Left hindlimb (tissue), 1 donor: ENCODE results near the gene NUCKS1.

ENCODE experiments used
- DNase-seq: peaks from one replicate; pipeline ENCODE4 v3.0.0-alpha.2; 2018

The NUCKS1 gene, protein sequence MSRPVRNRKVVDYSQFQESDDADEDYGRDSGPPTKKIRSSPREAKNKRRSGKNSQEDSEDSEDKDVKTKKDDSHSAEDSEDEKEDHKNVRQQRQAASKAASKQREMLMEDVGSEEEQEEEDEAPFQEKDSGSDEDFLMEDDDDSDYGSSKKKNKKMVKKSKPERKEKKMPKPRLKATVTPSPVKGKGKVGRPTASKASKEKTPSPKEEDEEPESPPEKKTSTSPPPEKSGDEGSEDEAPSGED

GRCh38 chr1:205750138-205751035, at the start of gene NUCKS1:
TSS of gene NUCKS1 (minus strand) at chr1:205750182. CDS start at chr1:205749973, 209 bp downstream.
- peak; percentile 99 for DNase-seq

DNA sequence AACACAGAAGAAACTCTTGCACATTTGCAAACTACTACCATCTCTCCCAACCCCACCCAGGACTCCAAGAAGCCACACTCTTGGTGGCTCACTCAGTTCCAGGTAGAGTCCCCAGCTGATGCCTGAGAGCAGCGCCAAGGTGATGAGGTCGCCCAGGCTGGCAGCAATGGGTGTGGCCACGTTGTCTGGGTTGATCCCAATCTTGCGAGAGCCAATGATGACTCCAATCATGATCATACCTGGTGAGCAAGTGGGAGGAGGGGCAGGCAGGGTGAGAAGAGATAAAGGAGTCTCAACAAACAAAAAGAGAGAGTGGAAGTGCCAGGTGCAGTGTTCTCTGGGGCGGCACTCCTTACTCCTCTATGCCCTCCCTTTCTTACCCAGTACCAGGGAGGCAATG, 48.6 kb upstream of the NUCKS1 start:
- no peak for DNase-seq

GRCh38 chr1:205797168-205797567, 47.2 kb upstream of the NUCKS1 start:
- DNase-seq, result no peak

GRCh38 chr1:205794011-205794730, 44.2 kb upstream of the NUCKS1 start:
- no peak for DNase-seq

GRCh38 chr1:205792961-205793673, 43.1 kb upstream of the NUCKS1 start:
- no peak for DNase-seq

DNA sequence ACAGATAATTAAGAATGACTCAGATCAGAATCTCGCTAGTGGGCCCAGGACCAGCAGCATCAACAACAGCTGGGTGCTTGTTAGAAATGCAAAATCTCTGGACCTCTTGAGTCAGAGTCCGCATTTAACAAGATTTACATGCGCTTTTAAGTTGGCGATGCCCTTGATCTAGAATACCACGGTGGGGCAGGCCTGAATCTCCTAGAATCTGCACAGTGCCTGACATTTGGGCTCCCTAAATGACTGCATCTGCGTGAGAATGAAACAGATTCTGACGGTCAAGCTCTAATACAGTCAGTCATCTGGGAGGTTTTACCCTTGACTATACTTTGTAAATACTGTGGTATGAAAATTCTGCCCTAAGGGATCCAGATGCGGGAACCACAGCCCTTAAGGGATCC, 42.5 kb upstream of the NUCKS1 start:
- no peak for DNase-seq

DNA sequence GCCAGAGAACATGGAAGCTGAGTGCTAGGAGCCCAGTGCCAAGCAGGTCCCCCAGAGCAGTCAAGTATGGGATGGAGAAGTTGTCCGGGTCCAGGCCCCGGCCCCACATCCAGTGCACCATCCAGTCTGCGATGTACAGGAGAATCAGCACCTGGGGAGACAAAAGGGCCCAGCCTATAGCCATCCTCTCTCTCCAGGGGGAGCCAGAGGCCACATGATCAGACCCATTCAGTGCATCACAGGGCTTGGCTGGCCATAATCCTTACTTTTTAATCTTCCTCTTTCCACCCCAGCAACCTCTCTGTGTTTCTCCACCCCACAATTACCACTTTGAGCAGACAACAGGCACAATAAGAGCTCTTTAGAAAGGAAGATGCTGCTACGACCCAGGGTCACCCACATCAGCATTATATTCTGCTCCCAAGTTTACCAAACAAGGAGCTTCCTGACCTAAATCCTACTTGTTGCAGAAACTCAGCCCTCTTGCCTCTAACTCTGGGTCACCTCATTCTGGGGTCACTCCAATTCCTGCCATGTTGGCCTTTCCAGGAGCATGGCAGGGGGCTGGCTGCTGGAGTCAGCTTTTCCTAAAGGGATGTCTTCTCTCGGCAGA, 41.7 kb upstream of the NUCKS1 start:
- peak; percentile 67 for DNase-seq

DNA sequence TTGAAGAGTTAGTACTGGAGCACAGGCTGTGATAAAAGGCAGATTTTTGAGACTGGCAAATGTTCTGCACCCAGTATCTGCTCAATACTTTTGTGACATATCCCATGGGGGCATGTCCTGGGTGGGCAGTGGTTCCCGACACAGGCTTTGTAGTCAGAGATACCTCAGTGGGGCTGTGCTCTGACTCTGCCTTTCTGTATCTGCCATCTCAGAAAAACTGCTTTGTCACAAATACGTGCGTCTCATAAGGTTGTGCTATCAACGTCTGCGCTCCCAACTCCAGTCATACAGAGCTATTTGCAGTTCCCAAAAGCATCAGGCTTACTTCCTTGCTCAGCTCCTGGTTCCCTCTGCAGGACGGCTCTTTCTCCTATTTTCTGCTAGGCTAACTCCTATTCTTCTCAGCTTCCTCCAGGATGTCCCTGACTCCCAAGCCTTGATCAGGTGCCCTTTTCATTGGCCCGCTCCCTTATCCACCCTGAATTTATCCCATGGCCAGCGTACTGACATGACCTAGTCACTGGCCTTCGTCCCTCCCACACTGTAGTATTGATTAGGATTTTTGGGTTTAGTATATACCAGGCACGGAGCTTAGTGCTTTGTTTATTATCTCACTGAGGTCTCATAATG, 37.4 kb upstream of the NUCKS1 start:
- no peak for DNase-seq

- DNase-seq, result no peak
Measured at GRCh38 chr1:205786601-205787000, 36.6 kb upstream of the NUCKS1 start.

DNA sequence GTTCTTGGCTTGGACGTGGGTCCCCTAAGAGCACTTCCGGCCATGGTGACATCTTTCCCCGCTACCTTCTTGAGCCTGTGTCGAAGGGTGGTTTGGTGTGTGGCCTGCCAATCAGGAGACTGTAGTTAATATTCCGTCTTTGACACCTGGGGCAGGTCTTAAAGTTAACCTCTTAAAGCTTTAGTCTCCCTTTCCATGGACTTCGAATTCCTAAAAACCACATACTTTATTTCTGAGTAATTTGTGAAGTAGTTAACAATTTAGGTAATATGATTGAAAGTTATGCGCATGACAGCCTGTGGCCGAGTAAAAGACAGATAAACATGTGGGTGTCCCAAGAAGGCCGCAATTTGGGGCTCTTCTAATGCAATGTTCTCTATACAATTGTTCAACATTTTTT, 35.5 kb upstream of the NUCKS1 start:
- DNase-seq, result no peak

GRCh38 chr1:205783904-205784303, 33.9 kb upstream of the NUCKS1 start:
- no peak for DNase-seq

DNA sequence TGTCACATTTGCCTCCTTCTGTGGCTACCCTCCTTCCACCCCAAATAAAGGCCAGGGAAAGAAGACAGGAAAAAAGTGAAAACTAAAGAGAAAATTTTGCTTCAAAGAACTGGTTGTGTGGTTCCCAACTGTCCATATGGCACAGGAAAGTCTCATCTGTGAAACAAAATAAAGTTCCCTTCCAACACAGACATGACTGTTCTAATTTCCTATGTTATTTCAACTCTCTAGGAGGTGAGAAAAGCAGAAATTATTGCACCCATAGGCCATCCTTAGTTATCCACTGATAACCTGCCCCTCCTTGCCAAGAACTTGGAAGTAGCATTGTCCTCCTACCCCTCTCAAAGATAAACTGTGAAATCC, 33.4 kb upstream of the NUCKS1 start:
- no peak for DNase-seq

DNA sequence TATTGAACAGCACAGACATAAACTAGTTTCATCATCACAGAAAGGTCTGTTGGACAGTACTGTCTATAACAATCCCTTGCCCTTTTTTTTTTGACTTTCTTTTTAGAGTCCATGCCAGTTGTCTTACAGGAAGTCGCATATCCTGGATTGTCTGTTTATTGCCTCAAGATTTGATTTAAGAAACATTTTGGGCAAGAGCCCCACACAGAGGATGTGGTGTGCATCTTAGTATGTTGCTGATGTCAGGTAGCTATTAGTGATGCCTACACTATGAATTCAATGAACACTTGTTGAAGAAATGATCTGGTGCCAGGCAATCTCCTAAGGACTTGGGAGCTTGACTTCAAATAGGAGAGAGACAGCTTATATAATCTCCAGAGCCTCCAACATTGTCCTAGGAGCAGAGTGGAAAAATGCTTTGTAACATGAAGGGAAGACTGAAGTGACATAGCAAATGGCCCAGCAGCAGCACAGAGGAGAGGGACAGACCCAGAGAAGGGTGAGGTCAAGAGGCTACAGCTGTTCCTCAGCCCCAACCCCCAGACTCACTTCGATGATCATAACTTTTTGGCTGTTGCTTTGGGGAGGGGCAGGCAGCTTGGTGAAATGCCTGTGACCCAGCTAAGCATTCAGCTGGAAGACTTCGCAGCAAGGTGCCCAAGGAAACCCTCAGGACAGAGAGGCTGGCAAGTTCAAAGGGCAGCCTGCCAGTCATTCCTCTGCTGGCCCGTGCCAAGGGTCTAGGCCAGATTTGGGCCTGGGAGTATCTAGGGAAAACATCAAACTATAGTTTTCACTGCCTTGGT, 32.8 kb upstream of the NUCKS1 start:
- no peak for DNase-seq

- no peak for DNase-seq
Measured at GRCh38 chr1:205780335-205780734, 30.4 kb upstream of the NUCKS1 start.

GRCh38 chr1:205777994-205778393, 28.0 kb upstream of the NUCKS1 start:
- DNase-seq, result no peak

DNA sequence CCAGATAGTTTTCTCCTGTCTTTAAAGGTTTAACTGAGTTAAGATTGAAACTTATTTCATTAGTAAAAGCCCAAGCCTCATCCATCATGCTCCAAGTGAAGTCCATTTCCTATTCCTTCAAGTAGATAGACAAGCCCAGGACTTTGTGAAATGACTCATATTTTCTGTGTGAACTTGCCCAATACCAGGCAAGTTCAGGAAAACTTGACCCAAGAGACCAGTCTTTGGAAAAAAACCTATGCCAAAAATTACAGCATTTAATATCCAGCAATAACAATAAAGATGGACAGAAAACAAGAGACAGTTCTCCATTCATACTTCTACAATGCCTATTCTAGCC, 25.7 kb upstream of the NUCKS1 start:
- DNase-seq, result no peak

GRCh38 chr1:205775015-205775716, 25.2 kb upstream of the NUCKS1 start, which contains the start of gene RAB29:
TSS of gene RAB29 (minus strand) at chr1:205775482. CDS start at chr1:205774956, 526 bp downstream.
- DNase-seq, result peak; percentile 82

DNA sequence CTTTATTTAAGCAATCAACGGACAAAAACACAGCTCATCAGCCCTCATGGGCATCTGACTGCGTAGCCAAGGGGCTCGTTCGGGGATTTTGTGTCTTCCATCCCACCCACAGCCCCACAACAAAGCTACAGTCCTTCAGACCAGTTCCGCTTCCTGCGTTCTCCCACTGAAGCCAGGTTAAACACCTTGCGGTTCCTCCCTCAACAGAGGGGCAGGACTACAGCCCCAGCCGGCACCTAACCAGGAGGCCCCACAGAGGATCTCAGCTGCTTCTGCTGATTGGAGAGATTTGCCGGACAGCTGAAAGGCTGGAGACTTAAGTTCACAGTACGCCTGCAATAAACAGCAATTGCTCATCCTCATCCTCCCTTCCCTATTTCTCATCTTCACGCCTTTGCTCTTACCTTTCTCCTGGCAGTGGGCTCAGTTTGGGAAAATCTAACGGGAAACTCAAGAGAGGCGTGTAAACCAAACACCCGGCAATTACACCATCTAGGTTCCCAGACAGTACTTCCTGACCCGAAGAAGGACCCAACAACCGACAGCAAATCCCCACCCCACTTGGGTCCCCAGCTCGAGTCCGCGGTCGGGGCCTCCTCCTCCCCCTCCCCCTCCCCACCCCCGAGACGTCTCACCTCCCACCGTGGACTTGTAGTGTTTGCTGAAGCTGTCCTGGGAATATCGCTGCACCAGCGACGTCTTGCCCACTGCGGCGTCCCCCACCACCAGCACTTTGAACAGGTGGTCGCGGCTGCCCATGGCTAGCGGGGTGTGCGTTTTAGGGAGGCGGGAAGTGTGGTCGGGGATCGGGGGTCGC, 24.4 kb upstream of the NUCKS1 start:
- peak; percentile 56 for DNase-seq

DNA sequence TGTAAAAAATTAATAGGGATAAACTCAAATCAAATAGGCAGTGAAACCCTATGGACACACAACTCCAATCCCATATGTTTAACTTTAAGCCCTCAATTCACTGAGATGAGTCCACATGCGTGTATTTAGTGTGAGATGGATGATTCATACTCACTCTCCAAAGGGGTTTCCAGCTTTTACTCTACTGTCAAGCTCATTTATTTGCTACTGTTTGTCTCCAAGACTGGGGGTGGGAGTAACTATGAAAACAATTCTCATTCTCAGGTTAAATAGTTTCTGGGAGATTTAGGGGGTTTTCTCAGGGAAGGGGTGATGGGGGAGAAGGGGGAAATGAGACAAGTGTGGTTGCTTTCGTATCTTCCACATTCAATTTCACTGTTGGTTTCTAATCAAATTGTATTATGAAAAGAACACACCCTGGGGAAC, 22.6 kb upstream of the NUCKS1 start:
- DNase-seq, result no peak

DNA sequence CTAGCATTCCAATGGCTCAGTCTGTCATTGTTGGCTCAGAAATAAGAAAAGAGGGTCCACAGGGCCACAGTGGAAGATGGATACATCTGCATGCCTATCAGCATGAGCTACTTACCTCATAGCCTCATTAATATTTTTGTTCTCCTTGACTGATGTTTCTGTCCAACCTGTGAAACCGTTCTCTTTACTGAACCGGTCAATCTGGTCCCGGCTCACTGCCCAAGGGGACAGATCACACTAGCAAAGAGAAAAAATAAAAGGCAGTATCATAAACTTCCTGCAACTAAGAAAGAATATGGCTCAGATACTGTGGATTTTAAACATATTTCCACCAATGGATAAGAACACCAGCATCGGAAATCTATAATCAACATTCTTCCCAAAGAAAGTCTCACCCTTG, 20.6 kb upstream of the NUCKS1 start:
- DNase-seq, result no peak
